Measurements from ENCODE around the gene ATP4B.
"Not testable (repeated sequence)": the region's sequence is repeated elsewhere in the genome, so short reads cannot be mapped to it uniquely, and the experiment has no call there.

Gene ATP4B

GRCh38 chr13:113638806-113639205 lies 19.2 kb downstream of the ATP4B start:
- DNase-seq = no peak

- DNase-seq = no peak
Measured at GRCh38 chr13:113638173-113638746, 19.7 kb downstream of the ATP4B start.

- no peak for DNase-seq
Measured at GRCh38 chr13:113637262-113638160, 20.5 kb downstream of the ATP4B start.

GRCh38 chr13:113636266-113636963 lies 21.6 kb downstream of the ATP4B start:
- DNase-seq = no peak

GRCh38 chr13:113635709-113636108 lies 22.3 kb downstream of the ATP4B start:
- no peak for DNase-seq

- DNase-seq = no peak
Measured at GRCh38 chr13:113635048-113635420, 23.0 kb downstream of the ATP4B start.

- no peak for DNase-seq
Measured at GRCh38 chr13:113634279-113635047, 23.5 kb downstream of the ATP4B start.

- no peak for DNase-seq
Measured at GRCh38 chr13:113633485-113633873, 24.5 kb downstream of the ATP4B start.

- DNase-seq = no peak
Measured at GRCh38 chr13:113632706-113633484, 25.1 kb downstream of the ATP4B start.

GRCh38 chr13:113631341-113632095 lies 26.5 kb downstream of the ATP4B start:
- DNase-seq = no peak

- DNase-seq = no peak
Measured at GRCh38 chr13:113630804-113631203, 27.2 kb downstream of the ATP4B start.

GRCh38 chr13:113630296-113630695 lies 27.7 kb downstream of the ATP4B start:
- no peak for DNase-seq

GRCh38 chr13:113629866-113630265 lies 28.1 kb downstream of the ATP4B start:
- no peak for DNase-seq

GRCh38 chr13:113628291-113629270 lies 29.4 kb downstream of the ATP4B start:
- no peak for DNase-seq

- DNase-seq = no peak
Measured at GRCh38 chr13:113627136-113627535, 30.9 kb downstream of the ATP4B start.

- DNase-seq = no peak
Measured at GRCh38 chr13:113625965-113626721, 31.9 kb downstream of the ATP4B start.

- not testable (repeated sequence) for DNase-seq
Measured at GRCh38 chr13:113624640-113625304, 33.2 kb downstream of the ATP4B start.

- DNase-seq = no peak
Measured at GRCh38 chr13:113624235-113624587, 33.8 kb downstream of the ATP4B start.

Data from CD4-positive, alpha-beta T cell treated with Interferon gamma for 1 hour (primary cell).